Activated CD4-positive, alpha-beta T cell treated with anti-CD3 and anti-CD28 coated beads, Interleukin-2, Interleukin-4, amounts not matched to agents 100 ng/mL and 50 ng/mL, durations not matched to agents 16 hours and 8 hours (primary cell): ENCODE measurements around the gene RAB31.
A peak's percentile ranks its signal among the peaks of the same experiment; 100 is the strongest.

Experiments used
- DNase-seq: peaks from one replicate; pipeline ENCODE4 v3.0.0-alpha.2; 2020; ENCODE audit warnings: low spot score

The RAB31 gene

DNA sequence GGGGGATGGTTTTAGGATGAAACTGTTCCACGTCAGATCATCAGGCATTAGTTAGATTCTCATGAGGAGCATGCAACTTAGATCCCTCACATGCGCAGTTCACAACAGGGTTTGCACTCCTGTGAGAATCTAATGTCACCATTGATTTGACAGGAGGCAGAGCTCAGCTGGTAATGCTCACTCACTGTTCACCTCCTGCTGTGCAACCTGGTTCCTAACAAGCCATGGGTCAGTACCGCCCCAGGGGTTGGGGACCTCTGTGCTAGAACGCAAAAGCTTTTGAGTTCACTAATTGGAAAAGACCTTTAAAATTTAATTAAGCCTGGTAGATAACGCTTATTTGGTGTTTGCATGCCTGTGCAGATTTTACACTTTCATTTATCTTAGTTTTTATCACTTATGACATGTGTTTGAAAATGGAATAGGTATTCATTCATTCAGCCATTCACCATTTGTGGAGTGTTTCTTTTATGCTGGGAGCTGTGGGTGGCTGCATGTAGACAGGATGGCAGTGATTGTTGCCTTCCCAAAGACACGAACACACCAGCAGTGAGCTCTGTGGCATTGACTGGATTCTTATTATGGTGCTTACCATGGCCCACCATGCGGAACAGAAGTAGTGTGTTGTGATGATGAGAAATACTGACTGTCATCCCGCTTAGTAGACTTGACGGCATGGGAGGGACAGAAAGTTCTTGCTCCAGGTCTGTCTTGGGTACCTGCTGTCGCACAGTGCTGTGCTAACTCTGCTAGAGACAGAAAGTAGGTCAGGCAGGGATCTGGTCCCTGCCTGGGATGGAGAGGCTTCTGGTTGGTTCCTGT, 6.4 kb downstream of the RAB31 start:
- no peak for DNase-seq

DNA sequence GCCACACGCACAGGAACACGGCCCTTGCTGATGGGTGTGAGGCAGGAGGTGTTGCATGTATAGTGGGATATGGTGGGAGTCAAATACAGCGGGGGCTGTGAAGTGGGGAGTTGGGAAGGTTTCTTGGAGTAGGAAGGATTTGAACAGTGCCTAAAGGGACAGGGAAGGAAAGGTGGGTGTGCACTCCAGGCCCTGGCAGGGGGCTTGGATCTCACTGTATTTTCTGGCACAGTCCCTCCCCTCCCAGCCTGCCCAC, 6.9 kb downstream of the RAB31 start:
- no peak for DNase-seq

DNA sequence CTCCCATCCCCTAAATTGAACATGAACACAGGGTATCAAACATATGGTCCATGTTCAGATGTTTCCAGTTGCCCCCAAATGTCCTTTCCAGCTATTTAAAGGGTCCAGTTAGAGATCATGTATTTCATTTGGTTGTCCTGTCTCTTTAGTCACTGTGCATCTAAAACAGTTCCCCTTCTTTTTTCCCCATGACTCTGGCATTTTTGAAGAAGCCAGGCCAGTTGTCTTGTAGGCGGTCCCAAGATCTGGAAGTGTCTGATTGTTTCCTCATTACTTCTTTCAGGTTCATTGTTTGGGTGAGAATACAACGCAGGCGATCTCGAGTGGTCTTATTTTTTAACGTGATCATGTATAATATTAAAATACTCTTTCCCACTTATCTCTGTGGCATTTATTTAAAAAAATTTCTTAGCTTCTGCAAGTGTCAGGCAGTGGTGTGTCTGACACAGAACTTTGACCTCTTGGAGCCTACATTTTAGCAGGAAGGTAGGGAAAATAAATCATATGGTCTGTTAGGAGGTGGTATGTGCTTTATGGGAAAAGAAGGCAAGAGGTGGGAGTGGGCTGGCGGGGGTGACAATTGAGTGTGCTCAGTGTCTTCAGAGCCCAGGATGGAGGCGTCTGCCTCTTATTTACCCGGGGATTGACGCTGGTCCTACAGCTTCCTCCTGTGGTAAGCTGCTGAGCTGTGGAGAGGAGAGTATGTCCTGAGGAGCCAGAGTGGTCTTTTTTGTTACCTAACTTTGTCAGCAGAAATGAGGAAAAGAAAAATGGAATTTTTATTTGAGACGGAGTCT, 8.1 kb downstream of the RAB31 start:
- no peak for DNase-seq

DNA sequence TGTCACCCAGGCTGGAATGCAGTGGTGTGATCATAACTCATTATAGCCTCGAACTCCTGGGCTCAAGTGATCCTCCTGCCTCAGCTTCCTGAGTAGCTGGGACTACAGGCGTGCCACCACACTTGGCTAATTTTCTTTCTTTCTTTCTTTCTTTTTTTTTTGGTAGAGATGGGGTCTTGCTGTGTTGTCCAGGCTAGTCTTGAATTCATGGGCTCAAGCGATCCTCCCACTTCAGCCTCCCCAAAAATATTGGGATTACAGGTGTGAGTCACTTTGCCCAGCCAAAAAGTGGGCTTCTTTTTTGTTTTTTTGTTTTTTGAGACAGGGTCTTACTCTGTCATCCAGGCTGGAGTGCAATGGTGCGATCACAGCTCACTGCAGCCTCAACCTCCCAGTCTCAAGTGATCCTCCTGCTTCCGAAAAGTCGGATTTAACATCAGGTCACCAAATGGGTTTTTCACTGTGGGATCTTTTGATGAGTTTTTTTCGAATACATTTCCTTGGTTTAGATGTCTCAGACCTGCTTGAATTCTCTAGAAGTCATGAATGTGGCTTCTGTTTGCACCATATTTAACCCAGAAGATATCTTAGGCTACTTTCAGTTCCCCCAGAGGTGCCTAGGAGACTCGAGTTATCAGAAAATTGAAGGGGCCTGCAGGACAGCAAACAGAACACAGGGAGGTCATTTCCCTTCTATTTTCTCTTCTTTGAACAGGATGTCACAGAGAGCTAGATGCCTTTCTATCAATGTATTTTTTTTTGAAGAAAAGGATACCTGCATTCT, 8.9 kb downstream of the RAB31 start:
- DNase-seq = no peak

DNA sequence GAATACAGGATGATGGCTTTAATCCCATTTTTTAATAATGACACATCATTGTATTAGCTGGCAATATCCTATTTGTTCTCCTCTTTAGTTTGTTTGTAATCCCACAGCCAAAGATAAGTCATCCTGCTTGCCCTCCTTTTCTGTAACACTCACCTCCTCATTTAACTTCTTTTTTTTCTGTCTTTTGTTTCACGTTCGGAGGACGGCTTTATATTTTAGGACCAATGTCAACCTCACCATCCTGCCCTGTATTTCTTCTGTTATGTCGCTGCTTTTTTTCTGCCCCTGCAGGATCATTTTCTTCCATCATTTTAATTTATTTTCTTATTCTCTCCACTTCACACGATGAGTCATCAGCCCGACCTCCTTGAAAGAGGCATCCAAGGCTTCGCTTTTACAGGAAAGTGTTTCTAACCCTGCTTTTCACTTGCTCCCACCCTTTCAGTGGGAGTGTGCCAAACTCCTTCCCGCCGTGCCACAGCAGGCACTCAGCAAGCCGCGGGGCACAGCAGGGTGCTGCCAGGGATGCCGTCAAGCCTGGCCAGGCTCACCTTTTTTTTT, 11.4 kb downstream of the RAB31 start:
- no peak for DNase-seq

DNA sequence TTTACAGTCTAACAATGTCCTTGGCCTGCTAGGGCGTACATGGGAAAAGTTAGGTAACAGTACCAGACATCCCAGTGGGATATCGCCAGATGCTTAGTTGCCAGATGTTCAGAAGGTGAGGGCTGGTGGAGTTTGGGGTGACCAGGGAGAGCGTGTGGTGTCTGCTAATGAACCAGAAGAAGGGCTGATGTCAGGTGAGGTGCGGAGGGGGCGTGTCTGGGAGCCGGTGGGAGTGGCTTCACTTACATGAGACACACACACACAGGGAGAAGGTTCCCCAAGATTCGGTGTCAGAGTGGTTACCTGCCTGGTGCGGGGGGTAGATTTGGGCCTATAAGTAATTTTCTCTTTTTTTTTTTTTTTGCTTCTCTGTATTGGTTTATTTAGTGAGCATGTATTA, 12.2 kb downstream of the RAB31 start:
- no peak for DNase-seq

DNA sequence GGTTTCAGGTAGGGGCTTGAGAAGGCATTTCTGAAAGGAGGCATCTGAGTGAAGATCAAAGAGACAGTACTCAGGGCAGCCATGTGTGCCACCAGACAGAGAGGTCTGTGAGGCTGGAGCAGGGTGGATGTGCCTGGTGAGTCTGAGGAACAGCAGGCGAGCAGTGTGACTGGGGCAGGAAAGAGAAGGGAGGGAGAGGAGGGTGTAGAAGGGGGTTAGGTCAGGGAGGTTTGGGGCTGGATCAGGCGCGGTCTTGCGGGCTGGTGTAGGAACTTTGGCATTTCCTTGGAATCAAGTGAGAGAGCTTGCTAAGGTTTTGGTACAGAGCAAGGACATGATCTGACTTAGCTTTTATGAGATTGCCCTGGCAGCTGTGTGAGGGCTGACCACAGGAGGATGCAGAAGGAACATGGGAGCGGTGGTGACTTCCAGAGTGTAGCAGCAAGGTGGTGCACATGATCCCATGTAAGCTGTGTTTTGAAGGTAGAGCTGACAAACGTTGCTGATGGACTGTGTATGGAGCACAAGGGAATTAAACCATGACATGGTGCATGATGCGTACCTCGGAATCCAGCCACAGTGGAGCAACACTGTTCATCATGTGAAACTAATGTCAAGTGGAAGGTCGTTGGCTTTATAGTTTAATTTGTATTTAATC, 13.9 kb downstream of the RAB31 start:
- no peak for DNase-seq

DNA sequence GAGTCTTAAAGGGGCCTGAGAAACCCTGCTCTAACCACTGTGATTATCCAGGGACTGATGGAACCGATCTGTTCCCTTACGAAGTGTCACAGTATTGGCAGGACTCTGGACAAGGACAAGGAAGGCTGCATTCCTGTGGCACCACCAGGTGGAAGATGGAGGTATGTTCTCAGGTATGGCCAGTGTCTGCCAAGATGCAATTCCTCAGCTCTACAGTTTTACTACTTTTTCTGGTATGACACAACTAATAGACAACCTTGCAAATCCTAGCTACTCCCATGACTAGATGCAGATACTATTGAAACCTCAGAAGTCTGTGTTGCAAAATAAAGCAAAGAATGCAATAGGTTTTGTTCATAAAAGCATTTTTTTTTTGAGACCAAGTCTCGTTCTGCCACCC, 14.6 kb downstream of the RAB31 start:
- DNase-seq = no peak

DNA sequence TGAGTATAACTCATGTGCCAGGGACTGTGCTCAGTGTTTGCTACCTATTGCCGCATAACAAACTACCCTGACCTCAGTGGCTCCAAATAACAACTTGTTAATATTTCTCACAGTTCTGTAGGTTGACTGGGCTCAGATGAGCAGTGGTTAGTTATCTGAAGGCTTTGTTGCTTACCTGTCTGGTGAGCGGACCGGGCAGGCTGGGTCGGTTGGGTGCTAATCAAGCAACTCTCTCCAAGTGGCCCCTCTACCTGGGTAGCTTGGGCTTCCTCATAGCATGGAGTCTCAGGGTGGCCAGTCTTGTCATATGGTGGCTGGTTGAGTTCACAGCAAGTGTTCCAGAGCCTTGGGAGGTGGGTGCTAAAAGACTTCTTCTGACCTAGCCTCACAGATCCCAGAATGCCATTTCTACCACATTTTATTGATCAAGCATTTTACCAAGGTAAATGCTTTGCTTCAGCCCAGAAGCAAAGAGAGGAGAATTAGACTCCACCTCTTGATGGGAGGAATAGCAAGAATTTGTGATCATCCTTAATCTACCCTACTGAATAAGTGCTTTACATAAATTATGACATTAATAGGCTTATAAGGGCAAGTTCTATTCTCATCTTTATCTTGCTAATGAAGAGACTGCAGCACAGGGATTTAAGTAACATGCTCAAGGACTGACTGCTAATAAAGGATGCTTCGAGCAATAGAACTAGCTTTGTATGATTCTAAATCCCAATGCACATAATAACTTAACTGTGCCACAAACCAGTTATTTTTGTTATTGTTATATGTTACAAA, 16.9 kb downstream of the RAB31 start:
- no peak for DNase-seq

DNA sequence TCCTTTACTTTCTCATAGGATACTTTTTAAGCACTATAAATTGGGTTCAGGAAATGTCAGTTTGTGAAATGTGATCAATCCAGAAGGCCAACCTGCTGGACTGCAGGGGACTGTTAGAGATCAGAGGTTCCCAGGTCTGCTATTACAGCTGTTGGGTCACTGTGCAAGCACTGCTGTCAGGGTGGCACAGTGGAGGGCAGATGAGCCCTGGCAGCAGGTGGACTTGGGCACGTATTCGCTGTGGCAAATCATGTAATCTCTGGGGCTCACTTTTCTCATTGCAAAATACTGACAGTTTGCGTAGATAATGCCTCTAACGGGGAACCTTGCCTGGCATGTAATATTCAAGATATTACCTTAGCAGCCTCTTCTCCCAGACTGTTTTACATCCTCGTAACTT, 18.1 kb downstream of the RAB31 start:
- DNase-seq = no peak

DNA sequence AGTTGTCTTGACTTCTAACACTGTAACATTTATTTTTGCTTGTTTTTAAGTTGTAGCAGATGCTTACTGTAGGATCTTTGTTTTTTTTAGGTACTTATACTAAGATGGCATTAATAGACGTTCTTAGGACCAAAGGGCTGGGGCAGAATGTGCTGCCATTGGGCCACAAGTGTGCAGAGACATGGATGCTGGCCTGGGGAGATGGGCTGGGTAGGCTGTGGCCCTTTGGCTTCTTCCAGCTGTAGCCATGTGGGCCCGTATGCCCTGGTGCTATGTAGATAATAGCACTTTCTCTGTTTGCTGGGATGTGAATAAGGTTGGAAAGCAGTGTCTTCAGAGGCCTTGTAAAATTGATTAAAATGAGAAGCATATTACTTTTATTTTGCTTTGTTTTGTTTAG, 18.8 kb downstream of the RAB31 start:
- DNase-seq = no peak

DNA sequence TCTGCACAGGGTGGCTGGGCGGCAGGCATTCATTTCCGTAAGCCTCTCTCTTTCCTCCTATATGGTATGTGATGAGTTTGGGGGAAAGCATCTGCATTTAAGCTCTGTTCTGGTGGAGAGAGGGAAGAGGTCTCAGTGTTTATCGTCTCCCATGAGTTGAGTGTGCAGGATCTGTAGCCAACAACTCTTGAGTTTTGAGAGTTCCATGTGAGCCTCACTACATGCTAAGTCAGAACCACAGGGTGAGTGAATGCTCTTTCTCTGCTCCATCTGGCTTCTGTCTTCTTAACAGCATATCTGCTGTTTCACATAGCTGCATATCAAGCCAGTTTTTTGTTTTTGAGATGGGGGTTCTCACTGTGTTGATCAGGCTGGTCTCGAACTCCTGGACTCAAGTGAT, 22.7 kb downstream of the RAB31 start:
- DNase-seq = no peak

DNA sequence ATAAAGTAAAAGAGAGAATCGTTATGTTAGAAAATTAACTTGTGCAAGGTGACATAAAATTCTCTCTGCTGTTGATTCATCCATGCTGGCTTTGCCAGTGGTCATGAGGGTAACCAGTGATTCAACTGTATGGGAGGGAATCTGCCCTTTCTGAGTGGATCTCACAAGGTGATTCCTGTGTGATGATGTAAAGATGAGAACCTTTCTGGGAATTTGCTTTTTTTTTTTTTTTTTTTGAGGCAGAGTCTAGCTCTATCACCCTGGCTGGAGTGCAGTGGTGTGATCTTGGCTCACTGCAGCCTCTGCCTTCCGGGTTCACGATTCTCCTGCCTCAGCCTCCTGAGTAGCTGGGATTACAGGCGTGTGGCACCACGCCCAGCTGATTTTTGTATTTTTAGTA, 23.3 kb downstream of the RAB31 start:
- DNase-seq = no peak

DNA sequence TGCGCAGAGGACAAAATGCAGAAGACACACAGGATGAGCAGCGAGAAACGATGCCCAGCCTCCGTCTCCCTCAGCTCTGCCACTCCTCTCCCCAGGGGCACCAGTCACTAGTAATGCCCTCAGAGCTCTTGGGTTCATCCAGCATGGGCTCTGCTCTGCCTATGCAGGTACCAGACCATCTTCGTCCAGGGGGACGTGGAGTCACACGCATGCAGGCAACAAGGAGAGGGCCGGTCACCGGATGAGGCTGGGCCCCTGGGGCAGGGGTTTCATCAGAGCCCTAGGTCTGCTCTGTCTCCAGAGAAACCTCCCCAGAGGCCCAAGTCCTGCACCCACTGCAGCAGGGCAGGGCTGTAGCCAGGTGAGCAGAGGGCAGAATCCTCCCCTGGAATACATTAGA, 23.9 kb downstream of the RAB31 start:
- DNase-seq = no peak

DNA sequence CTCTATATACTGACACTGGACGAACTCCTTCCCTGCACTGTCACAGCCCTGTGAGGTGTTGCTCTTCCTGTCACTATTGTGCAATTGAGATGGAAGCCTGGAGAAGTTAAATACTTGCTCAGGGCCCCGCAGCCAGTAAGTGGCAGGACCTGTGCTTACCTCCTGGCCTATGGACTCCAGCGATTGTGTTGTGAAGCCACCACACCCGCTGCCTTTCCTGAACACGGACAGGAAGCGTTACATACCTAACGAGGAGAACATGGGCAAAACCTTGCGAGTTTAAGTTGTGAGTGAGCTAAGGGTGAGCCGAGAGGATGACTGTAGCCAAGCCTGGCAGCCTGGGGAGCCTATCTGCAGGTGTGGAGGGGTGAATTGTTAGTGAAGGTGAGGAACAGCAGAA, 26.1 kb downstream of the RAB31 start:
- no peak for DNase-seq

DNA sequence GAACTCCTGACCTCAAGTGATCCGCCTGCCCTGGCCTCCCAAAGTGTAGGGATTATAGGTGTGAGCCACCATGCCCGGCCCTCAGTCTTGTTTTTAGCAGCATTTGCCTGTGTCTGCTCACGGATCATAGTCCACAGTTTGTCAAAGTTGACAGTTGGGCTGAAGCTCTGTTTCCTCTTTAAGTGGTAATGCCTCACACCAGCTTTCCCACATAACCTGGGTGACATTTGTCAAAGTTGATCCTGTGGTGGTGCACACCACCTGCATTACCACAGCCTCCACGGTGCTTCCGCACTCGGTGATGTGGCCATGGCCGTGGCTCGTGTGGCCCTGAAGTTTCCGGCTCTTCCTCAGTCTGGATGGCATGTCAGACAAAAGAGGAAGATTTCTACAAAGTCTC, 27.1 kb downstream of the RAB31 start:
- peak; percentile 15 for DNase-seq

DNA sequence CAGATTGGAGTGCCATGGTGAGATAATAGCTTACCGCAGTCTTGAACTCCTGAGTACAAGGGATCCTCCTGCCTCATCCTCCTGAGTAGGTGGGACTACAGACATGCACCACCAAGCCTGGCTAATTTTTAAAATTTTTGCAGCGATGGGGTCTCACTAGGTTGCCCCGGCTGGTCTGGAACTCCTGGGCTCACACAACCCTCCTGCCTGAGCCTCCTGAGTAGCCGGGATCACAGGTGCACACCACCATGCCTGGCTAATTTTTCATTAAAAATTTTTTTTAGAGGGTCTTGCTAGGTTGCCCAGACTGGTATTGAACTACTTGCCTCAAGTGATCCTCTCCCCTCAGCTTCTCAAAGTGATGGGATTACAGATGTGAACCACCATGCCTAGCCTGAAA, 27.8 kb downstream of the RAB31 start:
- DNase-seq = no peak

DNA sequence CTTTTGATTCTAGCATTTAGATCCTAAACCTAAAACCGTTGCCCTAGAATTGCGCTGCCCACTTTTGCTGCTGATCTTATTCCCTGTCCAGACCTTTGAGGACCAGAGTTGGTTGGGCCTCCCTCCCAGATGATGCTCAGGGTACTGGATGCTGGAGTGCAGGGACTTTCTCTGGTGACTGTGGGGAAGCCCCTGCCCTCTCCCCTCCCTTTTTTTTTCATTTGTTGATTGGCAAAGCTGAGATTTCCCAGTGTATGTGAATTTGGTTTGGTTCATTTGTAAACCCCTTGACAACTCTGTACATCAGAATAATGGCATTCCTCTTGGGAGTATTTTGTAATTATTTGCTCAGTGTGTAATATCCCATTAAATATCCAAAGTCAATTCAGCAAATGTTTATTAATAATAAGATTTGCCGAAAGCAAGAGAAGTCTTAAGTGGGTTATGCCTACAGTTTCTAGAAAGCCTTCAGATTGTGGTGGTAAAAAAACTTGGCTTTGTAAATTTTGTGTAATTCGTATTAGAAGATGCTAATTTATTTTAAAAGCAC, 28.3 kb downstream of the RAB31 start:
- no peak for DNase-seq

DNA sequence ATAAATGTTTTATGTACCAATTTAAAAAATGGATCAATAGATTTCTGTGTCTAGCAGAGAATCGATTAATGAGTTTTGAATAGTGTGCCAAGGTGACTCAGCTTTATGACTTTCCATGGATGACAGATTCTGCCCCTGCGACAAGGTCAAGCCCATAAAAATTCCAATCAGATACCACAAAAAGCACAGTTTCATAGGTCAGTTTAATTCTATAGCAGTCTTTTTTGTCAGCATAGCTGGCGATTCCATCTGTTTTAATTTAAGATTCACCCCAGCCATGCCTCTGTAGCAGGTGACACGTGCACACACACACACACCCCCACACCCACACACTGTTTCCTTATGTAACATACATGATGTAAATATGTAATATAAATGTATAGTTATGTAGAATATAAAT, 28.9 kb downstream of the RAB31 start:
- no peak for DNase-seq

DNA sequence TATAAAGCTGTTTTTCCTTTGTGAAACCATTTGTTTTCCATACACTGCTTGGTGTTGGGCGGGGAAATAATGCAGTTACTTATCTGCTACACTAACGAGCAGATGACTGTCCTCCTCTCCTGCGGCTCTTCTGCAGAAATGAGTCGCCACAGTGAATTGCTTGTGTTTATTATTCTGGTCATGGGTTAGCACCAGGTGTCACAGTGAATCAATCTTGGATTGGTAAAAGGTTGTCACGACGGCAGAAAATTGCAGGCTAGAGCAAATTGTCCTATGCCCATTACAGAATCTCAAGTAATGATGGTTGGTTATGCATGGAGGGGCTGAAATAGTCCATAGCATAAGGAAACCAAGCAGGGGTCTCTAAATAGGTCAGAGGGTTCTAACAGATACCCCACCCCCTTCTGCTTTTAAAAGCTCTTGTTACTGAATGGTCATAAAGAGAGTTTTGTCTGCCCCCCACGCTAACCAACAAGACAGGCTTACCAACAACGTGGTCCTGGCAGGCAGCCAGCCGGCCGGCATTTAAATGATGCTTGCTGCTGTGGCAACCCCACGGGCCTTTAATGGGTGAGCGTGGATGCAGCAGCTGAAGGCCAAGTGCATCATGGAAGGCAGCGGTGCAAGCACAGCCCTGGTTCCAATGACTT, 29.5 kb downstream of the RAB31 start:
- no peak for DNase-seq
